KMS-11 (cell line): ENCODE measurements around the gene ADH4.

ENCODE experiments used
- H2AFZ ChIP-seq: fragments of 200-600 bp; sonication (generic); 2 replicates; pipeline ENCODE4 v1.6.1; 2016; ENCODE audit warnings: antibody characterized with exemption, mixed run types, low read depth
- H3K27ac ChIP-seq: fragments of 200-600 bp; sonication (generic); 2 replicates; pipeline ENCODE4 v1.6.1; 2016; ENCODE audit warnings: mild to moderate bottlenecking, mixed run types
- H3K27me3 ChIP-seq: fragments of 200-600 bp; sonication (generic); 2 replicates; pipeline ENCODE4 v1.6.1; 2017; ENCODE audit warnings: mild to moderate bottlenecking, low read depth, mixed run types, moderate library complexity; ENCODE audit not compliant: insufficient read depth
- H3K36me3 ChIP-seq: fragments of 200-600 bp; sonication (generic); 2 replicates; pipeline ENCODE4 v1.6.1; 2017; ENCODE audit warnings: mild to moderate bottlenecking, mixed run types; ENCODE audit not compliant: insufficient read depth
- H3K4me1 ChIP-seq: fragments of 200-600 bp; sonication (generic); 2 replicates; pipeline ENCODE4 v1.6.1; 2016; ENCODE audit warnings: mild to moderate bottlenecking, low read depth, mixed run types; ENCODE audit not compliant: poor library complexity, severe bottlenecking
- H3K4me2 ChIP-seq: fragments of 200-600 bp; sonication (generic); 2 replicates; pipeline ENCODE4 v1.7.0; 2016; ENCODE audit warnings: mild to moderate bottlenecking, mixed run types
- H3K4me3 ChIP-seq: fragments of 200-600 bp; sonication (generic); IDR thresholded peaks from 2 replicates; pipeline ENCODE4 v1.6.1; 2017; ENCODE audit warnings: low read depth, low read length, mixed read lengths; ENCODE audit not compliant: insufficient read depth
- H3K79me2 ChIP-seq: fragments of 200-600 bp; sonication (generic); 2 replicates; pipeline ENCODE4 v1.6.1; 2016; ENCODE audit warnings: low read depth, mixed run types; ENCODE audit not compliant: insufficient read depth
- H3K9ac ChIP-seq: fragments of 200-600 bp; sonication (generic); 2 replicates; pipeline ENCODE4 v1.6.1; 2016; ENCODE audit warnings: mild to moderate bottlenecking, mixed run types
- H4K20me1 ChIP-seq: fragments of 200-600 bp; sonication (generic); 2 replicates; pipeline ENCODE4 v1.6.1; 2016; ENCODE audit warnings: mild to moderate bottlenecking, mixed run types; ENCODE audit not compliant: insufficient read depth
- CTCF ChIP-seq: fragments of 200-600 bp; sonication (generic); conservative IDR thresholded peaks from 2 replicates; pipeline ENCODE4 v1.6.1; 2017; ENCODE audit warnings: low read depth, mild to moderate bottlenecking, antibody characterized with exemption, low read length, moderate library complexity, mixed read lengths

Gene ADH4

GRCh38 chr4:99079625-99080295 is 64.3 kb downstream of the ADH4 start:
- no peaks in the 10 kb centered on the region for H3K4me1 ChIP-seq
- no peaks in the 10 kb centered on the region for H3K27me3 ChIP-seq
- H3K9ac ChIP-seq: no peak overlapping the region
- no peak overlapping the region for H2AFZ ChIP-seq
- no peak overlapping the region for H3K4me3 ChIP-seq
- no peak overlapping the region for H3K4me2 ChIP-seq
- no peaks in the 10 kb centered on the region for H3K79me2 ChIP-seq
- H4K20me1 ChIP-seq: no peaks in the 10 kb centered on the region
- no peak overlapping the region for H3K27ac ChIP-seq
- TF ChIP-seq CTCF: no peak
- 0 out of 2 replicates have a peak, but pooled peaks cover 3% of the 10 kb centered on the region for H3K36me3 ChIP-seq

- Histone ChIP-seq H3K36me3 (0 out of 2 replicates have a peak, but pooled peaks cover 3% of the 10 kb centered on the region), H3K4me3 (no peak overlapping the region), H3K4me1 (no peaks in the 10 kb centered on the region), H3K79me2 (no peaks in the 10 kb centered on the region), H3K9ac (no peak overlapping the region), H3K27me3 (no peaks in the 10 kb centered on the region), H3K4me2 (no peak overlapping the region), H2AFZ (no peak overlapping the region), H3K27ac (no peak overlapping the region), H4K20me1 (no peaks in the 10 kb centered on the region)
- no peak for TF ChIP-seq CTCF
These were observed 65.0 kb downstream of the ADH4 start for GRCh38 chr4:99078931-99079624.

GRCh38 chr4:99078336-99078735 is 65.8 kb downstream of the ADH4 start:
- Histone ChIP-seq H3K9ac (no peak overlapping the region), H3K4me1 (no peaks in the 10 kb centered on the region), H3K27me3 (no peaks in the 10 kb centered on the region), H3K79me2 (no peaks in the 10 kb centered on the region), H3K36me3 (0 out of 2 replicates have a peak, but pooled peaks cover 3% of the 10 kb centered on the region), H4K20me1 (no peaks in the 10 kb centered on the region), H3K27ac (no peak overlapping the region), H2AFZ (no peak overlapping the region), H3K4me3 (no peak overlapping the region), H3K4me2 (no peak overlapping the region)
- no peak for TF ChIP-seq CTCF

GRCh38 chr4:99077177-99077576 is 66.9 kb downstream of the ADH4 start:
- Histone ChIP-seq H3K27me3 (no peaks in the 10 kb centered on the region), H3K4me1 (no peaks in the 10 kb centered on the region), H3K36me3 (0 out of 2 replicates have a peak, but pooled peaks cover 3% of the 10 kb centered on the region), H3K4me2 (no peak overlapping the region), H3K9ac (no peak overlapping the region), H2AFZ (no peak overlapping the region), H3K27ac (no peak overlapping the region), H4K20me1 (no peaks in the 10 kb centered on the region), H3K4me3 (no peak overlapping the region), H3K79me2 (no peaks in the 10 kb centered on the region)
- no peak for TF ChIP-seq CTCF
